ENCODE data around the gene ZSWIM7. TPM values are rescaled to one million over a fixed set of nuclear protein-coding genes. Genes with fewer than 3 reads are reported as not detected.

ZSWIM7 gene
- total RNA-seq, 1 experiment from 2014 or later = 37.8 TPM

DNA sequence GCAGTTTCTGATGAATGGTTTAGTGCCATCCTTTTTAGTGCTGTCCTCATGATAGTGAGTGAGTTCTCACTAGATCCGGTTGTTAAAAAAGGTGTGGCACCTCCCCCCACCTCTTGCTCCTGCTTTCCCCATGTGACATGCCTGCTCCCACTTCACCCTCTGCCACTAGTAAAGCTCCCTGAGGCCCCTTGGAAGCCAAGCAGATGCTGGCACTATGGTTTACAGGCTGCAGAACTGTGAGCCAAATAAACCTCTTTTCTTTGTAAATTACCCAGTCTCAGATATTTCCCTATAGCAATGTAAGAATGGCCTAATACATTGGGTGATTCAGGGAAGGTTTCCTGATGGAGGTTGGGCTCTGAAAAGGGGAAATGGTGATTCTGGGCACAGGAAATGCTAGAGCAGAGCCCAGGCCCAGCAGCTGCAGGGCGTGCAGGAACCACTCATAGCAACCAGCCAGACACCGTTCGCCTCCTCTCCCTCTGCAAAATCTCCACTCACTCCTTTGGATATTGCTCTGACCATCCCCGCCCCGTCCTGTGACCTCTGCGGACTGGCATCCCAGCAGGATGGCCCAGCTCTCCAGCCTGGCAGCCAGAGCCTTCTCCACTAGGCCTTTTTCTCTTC is 57.2 kb downstream of the ZSWIM7 start:
- peaks cover 10 to 13% of the 10 kb centered on the region in 2 experiments; a peak in 3 of 4 replicates for H3K4me1 Mint-ChIP-seq
- peaks cover 0 to 6% of the 10 kb centered on the region in 2 experiments for H3K9me3 Mint-ChIP-seq
- WGBS (ENCODE audit: extremely low coverage, insufficient read length, low lambda C conversion rate) = no CpG with 5 or more reads among the region's 7 CpGs

More for the DNA sequence above, 57.2 kb downstream of the ZSWIM7 start:
- H3K9me3 ChIP-seq (ENCODE audit: control insufficient read depth, low read depth, low read length) = no peaks in the 10 kb centered on the region
- H3K27ac ChIP-seq (ENCODE audit: insufficient read length, low read depth, low read length) = no peak overlapping the region
- no peak for DNase-seq
- Mint-ChIP-seq H3K36me3 (ENCODE audit: insufficient read depth in 1 of 3, low read depth in 3 of 3) (no peaks in the 10 kb centered on the region; a peak in 1 of 7 replicates), H3K4me3 (no peak overlapping the region; a peak in 1 of 5 replicates), H3K27me3 (ENCODE audit: low read depth) (peaks cover 55% of the 10 kb centered on the region), H3K27ac (no peak overlapping the region)
- no peak overlapping the region for H3K9ac ChIP-seq (ENCODE audit: extremely low read depth, insufficient read length, low read length)
- no peak overlapping the region for H3K23ac ChIP-seq (ENCODE audit: insufficient read length, low read depth, low read length)
- H3K56ac ChIP-seq (ENCODE audit: insufficient read length, low read depth, low read length) = no peak overlapping the region
- no peaks in the 10 kb centered on the region for H3K79me2 ChIP-seq (ENCODE audit: insufficient read depth, low read length)
- H3K4me1 ChIP-seq (ENCODE audit: insufficient read depth, low read length) = no peaks in the 10 kb centered on the region
- H4K20me1 ChIP-seq (ENCODE audit: control insufficient read depth, insufficient read depth, insufficient read length) = no peaks in the 10 kb centered on the region
- no peak for TF ChIP-seq CTCF (conservative IDR thresholded peaks at IDR 0.05)
- no peak overlapping the region for H4K8ac ChIP-seq (replicated peaks; ENCODE audit: insufficient read length, low read depth, low read length)
- no peak overlapping the region for H4K5ac ChIP-seq (ENCODE audit: insufficient read length, low read depth, low read length)
- H2AK5ac ChIP-seq (ENCODE audit: insufficient read length, low read length) = no peak overlapping the region
- no peak overlapping the region for H3T11ph ChIP-seq (ENCODE audit: low read length)
- no peak overlapping the region for H2AFZ ChIP-seq (ENCODE audit: low read length)
- no peak overlapping the region for H3K18ac ChIP-seq (ENCODE audit: insufficient read length, low read depth, low read length)
- no peak overlapping the region for H2BK15ac ChIP-seq (ENCODE audit: low read depth, low read length)
- no peak overlapping the region for H3K4me2 ChIP-seq (ENCODE audit: insufficient read depth, insufficient read length, low read length)
- H2BK20ac ChIP-seq (ENCODE audit: low read depth, low read length, poor library complexity, severe bottlenecking) = no peak overlapping the region
- H3K27me3 ChIP-seq (ENCODE audit: insufficient read depth, low read length) = peaks cover 15% of the 10 kb centered on the region; the same call in 1 of the 2 replicates
- H3K79me1 ChIP-seq (ENCODE audit: insufficient read depth, low read depth, low read length, poor library complexity, severe bottlenecking) = no peaks in the 10 kb centered on the region
- H4K91ac ChIP-seq (ENCODE audit: insufficient read length, low read depth, low read length) = no peak overlapping the region
- H2BK5ac ChIP-seq (ENCODE audit: insufficient read length, low read length) = no peak overlapping the region
- no peak overlapping the region for H3K14ac ChIP-seq (ENCODE audit: insufficient read depth, low read length)
- no peak overlapping the region for H2BK120ac ChIP-seq (ENCODE audit: low read depth, low read length, poor library complexity, severe bottlenecking)
- H2BK12ac ChIP-seq (ENCODE audit: insufficient read length, low read depth, low read length) = no peak overlapping the region
- H3K4ac ChIP-seq (ENCODE audit: low read depth, low read length) = no peak overlapping the region
- peaks cover 15% of the 10 kb centered on the region for H3K23me2 ChIP-seq (ENCODE audit: insufficient read length, low read depth, low read length, poor library complexity, severe bottlenecking)
